Measurements from ENCODE around the gene KCNIP3. TPM values are rescaled to one million over a fixed set of nuclear protein-coding genes. Genes with fewer than 3 reads are reported as not detected.

KCNIP3 gene
- total RNA-seq, 1 donor, result 2.6 TPM

DNA sequence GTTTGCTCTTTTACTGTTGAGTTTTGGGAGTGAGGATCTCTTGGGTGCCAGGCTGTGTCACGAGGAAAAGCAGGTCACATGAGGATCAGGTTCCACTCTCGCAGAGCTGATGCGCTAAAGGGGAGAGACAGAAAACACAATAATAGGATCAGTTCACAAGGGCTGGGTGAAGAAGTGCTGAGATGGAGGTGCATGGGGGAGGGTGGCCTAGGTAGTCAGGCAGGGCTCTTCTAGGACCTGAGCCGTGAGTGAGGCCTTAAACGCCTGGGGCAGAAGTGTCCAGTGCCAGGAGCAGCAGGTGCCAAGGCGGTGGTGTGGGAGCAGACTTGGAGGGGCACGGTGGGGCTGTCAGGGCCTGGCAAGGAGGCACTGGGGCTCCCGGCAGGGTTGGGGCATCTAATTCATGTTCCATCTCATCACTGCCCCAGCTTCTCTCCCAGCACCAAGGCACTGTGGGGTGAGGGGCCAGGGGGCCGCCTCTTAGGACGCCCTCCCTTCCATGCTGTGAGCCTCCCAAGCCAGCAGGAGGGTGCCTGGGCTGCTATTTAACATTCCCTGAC, 9.3 kb downstream of the KCNIP3 start:
- no peak for DNase-seq (ENCODE audit: low read depth)
- TF ChIP-seq, protein P1, sequence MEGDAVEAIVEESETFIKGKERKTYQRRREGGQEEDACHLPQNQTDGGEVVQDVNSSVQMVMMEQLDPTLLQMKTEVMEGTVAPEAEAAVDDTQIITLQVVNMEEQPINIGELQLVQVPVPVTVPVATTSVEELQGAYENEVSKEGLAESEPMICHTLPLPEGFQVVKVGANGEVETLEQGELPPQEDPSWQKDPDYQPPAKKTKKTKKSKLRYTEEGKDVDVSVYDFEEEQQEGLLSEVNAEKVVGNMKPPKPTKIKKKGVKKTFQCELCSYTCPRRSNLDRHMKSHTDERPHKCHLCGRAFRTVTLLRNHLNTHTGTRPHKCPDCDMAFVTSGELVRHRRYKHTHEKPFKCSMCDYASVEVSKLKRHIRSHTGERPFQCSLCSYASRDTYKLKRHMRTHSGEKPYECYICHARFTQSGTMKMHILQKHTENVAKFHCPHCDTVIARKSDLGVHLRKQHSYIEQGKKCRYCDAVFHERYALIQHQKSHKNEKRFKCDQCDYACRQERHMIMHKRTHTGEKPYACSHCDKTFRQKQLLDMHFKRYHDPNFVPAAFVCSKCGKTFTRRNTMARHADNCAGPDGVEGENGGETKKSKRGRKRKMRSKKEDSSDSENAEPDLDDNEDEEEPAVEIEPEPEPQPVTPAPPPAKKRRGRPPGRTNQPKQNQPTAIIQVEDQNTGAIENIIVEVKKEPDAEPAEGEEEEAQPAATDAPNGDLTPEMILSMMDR (IDR thresholded peaks at IDR 0.05; ENCODE audit: insufficient read depth, low read depth, low read length), result no peak
- H3K4me3 ChIP-seq (ENCODE audit: low read depth, low read length), result no peak overlapping the region

DNA sequence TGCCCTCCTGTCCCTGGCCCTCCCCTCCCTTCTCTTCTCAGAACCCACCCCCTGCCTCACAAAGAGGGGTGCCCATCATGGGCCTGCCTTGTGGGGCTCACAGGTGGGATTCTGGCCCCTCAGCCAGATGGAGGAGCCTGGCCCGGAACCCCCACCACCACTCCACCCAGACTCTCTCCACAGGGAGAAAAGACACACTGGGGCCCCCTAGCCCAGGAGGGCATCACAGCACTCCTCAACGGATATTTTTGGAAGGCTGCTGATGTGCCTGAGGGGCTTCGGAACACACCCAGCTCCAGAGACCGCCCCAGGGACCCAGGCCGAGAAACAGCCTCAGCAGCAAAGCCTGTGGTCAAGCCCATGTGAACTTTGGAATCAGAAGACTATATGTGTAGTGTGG, 9.9 kb downstream of the KCNIP3 start:
- DNase-seq (ENCODE audit: low read depth), result no peak
- TF ChIP-seq, protein P1 (IDR thresholded peaks at IDR 0.05; ENCODE audit: insufficient read depth, low read depth, low read length), result no peak
- no peak overlapping the region for H3K4me3 ChIP-seq (ENCODE audit: low read depth, low read length)

DNA sequence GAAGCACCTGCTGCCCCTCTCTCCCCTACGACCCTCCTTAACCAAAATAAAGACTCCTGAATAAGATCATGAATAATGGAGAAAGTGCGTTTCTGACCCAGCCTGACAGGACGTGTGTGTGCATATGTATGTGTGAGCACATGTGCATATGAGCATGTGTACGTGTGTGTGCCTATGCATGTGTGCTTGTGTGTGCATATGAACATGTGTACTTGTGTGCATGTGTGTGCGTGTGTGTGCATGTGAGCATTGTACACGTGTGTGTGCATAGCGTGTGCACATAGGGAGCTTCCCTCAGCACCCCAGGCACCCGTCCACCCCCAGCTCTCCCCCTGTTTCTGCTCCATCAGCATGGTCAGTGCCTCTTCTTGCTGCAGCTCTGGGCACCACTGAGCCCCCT, 10.7 kb downstream of the KCNIP3 start:
- no peak for DNase-seq (ENCODE audit: low read depth)

DNA sequence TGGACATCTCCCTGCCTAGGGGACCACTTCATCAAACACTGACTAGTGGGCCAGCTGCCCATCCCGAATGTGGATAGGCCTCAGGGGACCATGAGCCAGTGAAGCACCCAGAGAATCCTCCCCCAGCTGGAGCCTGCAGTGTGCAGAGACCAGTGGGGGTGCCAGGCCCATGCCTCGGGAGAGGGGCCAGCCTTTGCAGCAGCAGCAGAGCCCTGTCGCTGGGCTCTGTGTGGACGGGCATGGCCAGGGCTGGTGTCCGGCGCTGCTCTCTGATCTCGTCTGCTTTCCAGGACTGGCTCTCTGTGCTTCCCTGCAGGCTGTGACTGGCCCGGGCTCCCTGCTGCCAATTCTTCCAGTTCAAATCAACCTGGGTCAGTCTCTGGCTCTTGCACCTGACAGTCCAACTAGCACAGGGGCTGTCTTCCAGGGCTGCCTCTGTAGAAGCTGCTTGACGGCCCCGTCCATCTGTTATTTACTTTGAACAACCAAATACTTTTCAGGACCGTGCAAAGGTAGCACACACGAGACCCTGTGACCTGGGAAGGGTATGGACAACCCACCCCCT, 11.4 kb downstream of the KCNIP3 start:
- TF ChIP-seq, protein P1 (IDR thresholded peaks at IDR 0.05; ENCODE audit: insufficient read depth, low read depth, low read length), result no peak
- no peak overlapping the region for H3K4me3 ChIP-seq (ENCODE audit: low read depth, low read length)

More for the DNA sequence above, 10.7 kb downstream of the KCNIP3 start:
- TF ChIP-seq, protein P1 (IDR thresholded peaks at IDR 0.05; ENCODE audit: insufficient read depth, low read depth, low read length), result no peak
- no peak overlapping the region for H3K4me3 ChIP-seq (ENCODE audit: low read depth, low read length)

DNA sequence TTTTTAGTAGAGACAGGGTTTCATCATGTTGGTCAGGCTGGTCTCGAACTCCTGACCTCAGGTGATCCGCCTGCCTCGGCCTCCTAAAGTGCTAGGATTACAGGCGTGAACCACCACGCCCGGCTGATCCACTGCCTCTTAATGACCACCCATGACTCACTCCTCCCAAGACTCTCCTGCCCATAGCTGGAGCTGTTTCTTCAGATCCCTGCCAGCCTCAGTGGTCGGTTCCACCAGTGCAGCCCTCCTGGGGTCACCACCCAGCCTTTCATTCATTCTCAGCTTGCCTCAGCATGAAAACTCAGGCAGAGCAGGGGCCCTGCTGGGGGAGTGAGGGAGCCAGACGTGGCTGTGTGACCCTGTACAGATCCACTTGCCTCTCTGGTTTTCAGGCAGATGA, 12.5 kb downstream of the KCNIP3 start:
- TF ChIP-seq, protein P1 (IDR thresholded peaks at IDR 0.05; ENCODE audit: insufficient read depth, low read depth, low read length), result no peak
- no peak overlapping the region for H3K4me3 ChIP-seq (ENCODE audit: low read depth, low read length)
- DNase-seq (ENCODE audit: low read depth), result no peak

More for the DNA sequence above, 11.4 kb downstream of the KCNIP3 start:
- no peak for DNase-seq (ENCODE audit: low read depth)

DNA sequence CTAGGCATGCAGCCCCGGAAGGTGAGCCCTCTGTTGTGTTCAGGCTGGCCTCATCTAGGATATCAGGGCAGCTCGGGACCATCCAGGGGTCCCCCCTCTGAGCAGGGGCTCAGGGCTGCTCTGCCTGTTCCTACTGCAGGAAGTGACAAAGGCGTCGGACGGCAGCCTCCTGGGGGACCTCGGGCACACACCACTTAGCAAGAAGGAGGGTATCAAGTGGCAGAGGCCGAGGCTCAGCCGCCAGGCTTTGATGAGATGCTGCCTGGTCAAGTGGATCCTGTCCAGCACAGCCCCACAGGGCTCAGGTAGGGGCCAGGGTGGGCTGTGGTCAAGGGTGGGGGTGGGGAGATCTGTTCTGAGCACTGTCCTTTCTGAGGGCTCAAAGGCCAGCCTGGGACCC, 13.1 kb downstream of the KCNIP3 start:
- DNase-seq (ENCODE audit: low read depth), result no peak
- TF ChIP-seq, protein P1 (IDR thresholded peaks at IDR 0.05; ENCODE audit: insufficient read depth, low read depth, low read length), result no peak
- no peak overlapping the region for H3K4me3 ChIP-seq (ENCODE audit: low read depth, low read length)

DNA sequence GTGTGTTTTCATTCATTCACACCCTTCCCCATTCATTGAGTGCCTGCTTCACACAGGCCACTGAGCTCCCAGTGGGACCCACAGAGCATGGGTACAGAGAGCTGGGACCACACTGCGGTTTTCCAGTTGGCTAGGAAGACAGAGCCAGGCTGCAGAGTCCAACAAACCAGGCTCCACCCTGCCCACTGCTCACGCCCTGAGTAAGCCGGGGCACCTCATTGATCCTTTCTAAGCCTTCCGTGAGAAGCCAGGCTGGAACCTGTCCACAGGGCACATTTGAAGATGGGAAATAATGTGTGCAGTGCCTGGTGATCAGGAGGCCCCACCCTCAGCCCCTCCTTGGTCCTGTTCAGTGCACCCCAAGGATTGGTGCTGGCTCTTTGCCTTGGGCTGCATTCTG, 13.5 kb downstream of the KCNIP3 start:
- TF ChIP-seq, protein P1 (IDR thresholded peaks at IDR 0.05; ENCODE audit: insufficient read depth, low read depth, low read length), result no peak
- no peak for DNase-seq (ENCODE audit: low read depth)

More for the DNA sequence above, 13.5 kb downstream of the KCNIP3 start:
- H3K4me3 ChIP-seq (ENCODE audit: low read depth, low read length), result no peak overlapping the region

All from fibroblast of villous mesenchyme (primary cell).